Activated effector memory CD4-positive, alpha-beta T cell treated with Interleukin-2 at 50 U/mL for 16 hours (primary cell): ENCODE measurements around the gene BRS3.
"Not testable (repeated sequence)": the region's sequence is repeated elsewhere in the genome, so short reads cannot be mapped to it uniquely, and the experiment has no call there.

ENCODE experiments used
- DNase-seq: peaks from one replicate; pipeline ENCODE4 v3.0.0-alpha.2; 2020

The BRS3 gene

DNA sequence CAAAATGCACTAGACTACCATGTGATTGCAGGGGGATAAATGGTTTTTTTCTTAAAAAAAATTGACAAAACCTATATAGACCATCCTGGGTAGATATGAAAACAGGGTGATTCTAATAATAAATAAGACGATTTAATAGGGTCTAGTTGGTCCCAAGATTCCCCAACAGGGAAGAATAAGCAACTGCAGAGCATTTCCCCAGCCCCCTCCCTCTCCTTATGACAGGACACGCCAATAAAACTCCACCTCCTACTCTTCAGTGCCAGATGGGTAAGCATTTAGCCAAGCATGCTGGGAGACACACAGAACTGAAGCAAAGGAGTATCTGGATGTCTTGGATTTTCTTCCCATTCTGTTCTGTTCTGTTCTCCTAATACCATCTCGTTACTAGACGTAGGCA lies at the start of gene BRS3:
Gene BRS3 (plus strand): TSS at position 301 of the 400 bp plus-strand sequence. CDS start 168 bp downstream, outside the sequence.
- DNase-seq: no peak

DNA sequence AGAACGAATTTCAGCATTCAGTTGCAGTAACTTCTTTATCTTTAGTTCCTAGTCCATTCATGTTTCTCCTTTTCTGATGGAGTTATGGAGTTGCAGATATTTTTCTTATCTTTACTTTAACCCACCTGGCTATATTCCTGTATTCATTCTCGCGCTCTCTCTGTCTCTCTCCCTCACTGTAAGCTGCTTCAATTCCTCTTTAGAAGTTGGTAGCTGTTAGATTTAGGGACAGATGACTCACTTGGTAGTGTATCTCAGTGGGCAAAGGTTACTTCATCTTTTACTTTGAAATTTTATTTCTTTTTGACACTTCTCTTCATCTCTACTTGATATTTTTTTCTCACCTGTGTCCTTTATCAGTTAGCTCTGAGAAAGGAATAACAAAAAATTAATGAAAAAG lies 49.6 kb upstream of the BRS3 start:
- no peak for DNase-seq

DNA sequence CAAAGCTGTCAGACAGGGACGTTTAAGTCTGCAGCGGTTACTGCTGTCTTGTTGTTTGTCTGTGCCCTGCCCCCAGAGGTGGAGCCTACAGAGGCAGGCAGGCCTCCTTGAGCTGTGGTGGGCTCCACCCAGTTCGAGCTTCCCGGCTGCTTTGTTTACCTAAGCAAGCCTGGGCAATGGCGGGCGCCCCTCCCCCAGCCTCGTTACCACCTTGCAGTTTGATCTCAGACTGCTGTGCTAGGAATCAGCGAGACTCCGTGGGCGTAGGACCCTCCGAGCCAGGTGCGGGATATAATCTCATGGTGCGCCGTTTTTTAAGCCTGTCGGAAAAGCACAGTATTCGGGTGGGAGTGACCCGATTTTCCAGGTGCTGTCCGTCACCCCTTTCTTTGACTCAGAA lies 42.1 kb upstream of the BRS3 start:
- DNase-seq: not testable (repeated sequence)

DNA sequence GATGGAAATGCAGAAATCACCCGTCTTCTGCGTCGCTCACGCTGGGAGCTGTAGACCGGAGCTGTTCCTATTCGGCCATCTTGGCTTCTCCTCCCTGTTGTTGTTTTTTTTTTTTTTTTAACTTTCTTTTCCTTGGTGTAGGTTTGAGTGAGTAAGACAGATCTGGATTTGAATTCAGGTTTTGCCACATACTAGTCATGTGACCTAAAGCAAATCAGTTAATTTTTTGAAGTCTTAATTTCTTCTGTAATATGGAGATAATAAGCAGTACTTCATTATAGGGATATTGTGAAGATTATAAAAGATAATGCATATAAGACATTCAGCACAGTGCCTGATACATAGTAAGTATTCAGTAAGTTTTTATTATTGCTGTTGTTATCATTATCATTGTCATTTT lies 41.5 kb upstream of the BRS3 start:
- DNase-seq: no peak

DNA sequence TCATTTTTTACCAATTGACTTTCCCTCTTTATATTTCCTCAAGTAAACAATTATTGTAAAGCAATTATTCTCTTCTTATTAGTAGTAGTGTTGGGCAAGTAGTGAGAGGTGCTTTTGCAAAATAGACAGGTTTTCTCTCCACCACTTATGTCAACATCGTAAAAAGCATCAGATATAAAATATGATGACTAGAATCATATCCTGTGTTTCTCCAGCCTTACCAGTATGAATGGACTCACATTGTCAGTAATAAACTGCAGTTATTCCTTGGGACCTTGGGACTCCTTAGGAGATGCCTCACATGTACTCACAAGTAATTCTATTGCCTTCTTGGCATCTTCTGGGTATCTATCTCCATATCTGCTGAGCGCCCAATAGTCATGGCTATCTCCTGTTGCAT lies 40.4 kb upstream of the BRS3 start:
- DNase-seq: no peak

DNA sequence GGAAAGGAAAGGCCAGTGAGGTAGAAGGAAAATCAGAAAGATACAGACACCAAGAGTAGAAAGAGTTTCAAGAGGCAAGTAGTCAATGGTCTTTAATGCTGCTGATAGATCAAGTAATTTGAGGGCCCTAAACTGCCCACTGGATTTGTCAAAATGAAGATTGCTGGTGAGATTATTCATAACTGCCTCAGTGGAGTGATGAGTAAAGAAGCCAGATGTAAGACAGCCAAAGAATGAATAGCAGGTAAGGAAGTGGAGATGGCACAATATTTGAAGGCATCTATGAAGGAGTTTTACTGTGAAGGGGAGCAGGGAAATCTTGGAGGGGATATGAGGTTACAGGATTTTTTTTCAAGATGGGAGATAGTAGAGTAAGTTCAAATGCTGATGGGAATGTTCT lies 39.8 kb upstream of the BRS3 start:
- DNase-seq: no peak

DNA sequence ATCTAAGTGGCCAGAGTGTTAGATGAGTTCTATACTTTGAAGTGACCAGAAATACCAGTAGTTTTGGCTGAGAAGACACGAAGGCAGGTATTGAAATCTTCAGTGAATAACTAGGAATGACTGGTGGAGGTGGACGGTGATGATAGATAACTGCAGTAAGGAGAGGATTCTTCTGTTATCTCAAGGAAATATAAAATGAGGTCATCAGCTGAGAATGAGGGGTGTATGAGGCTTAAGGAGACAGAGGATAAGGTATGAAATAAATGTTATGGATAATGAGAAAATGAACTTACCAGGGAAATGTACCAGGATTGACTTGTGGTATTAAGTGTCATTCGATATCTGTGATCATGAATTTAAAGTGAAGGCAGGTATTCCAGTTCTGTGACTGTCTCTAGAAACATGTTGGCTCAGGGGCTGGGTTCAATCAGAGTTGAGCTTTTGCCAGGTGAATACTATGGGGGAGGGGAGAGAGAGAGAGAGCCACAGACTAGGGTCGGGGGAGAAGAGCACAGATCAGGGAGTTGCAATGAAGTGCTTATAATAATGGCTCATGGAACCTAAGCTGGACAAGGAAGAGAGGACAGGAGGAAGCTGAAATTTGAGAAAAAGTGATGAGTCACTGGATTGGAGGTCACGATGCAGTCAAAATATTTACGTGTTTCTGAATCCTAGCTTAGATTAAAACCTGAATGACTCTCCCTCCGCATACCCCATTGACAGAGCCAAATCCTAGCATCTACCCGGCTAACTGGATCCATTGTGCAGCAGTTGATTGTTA lies 37.5 kb upstream of the BRS3 start:
- no peak for DNase-seq

DNA sequence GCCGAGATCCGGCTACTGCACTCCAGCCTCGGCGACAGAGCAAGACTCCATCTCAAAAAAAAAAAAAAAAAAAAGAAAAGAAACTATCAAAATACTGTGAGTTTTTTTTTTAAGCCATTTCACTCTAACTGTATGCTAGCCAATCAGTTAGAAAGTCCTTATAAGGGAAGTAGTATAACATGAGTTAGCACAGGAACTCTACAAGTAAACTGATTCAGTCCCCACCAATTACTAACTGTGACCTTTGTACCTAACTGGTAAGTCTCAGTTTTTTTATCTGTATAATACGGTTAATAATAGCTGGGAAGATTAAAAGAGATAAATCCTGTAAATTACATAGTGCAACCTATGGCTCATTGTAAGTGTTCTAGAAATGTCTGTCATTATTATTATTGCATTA lies 35.1 kb upstream of the BRS3 start:
- no peak for DNase-seq

DNA sequence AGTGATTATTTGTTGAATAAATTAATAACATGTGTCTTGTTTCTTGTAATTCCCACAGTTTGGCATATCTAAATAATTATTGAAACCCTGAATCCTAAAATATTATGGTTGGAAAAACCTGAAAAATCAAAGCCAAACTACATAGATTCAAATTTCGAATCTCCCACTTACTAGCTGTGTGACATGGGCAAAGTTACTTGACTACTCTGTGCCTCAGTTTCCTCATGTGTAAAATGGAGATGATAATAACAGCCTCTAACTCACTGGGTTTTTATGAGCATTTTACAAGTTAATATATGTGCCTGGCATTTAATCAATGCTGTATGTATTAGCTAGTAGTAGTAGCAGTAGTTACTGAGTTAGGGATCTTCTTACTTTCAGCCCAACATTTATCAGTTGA lies 34.6 kb upstream of the BRS3 start:
- no peak for DNase-seq

DNA sequence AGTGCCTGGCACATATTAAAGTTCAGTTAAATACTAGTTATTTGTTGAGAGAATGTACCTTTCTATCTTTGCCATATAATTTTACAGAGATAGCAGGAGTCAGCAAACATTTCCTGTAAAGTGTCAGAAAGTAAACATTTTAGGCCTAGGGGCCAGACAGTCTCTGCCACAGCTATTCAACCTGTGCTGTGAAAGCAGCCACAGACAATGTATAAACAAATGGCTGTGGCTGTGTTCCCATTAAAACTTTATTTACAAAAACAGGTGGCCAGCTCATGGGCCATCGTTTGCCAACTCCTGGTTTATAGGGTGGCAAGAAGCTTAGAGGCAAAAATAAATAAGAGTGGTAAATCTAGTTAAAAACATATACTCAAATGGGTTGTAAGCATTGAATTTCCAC lies 34.0 kb upstream of the BRS3 start:
- DNase-seq: no peak

DNA sequence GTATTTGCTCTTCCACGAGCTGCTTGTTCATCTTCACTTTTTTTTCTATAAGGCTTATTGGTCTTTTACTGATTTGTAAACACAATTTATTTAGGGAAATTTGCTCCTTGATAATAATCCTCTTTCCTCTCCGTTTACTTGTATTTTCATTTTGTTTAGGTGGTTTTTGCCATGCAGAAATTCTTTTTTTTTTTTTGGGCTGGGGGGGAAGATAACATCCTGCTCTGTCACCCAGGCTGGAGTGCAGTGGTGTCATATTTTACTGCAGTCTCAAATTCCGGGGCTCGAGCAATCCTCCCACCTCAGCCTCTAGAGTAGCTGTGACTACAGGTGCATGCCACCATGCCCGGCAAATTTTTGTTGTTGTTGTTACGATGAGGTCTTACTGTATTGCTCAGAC lies 31.6 kb upstream of the BRS3 start:
- DNase-seq: no peak

DNA sequence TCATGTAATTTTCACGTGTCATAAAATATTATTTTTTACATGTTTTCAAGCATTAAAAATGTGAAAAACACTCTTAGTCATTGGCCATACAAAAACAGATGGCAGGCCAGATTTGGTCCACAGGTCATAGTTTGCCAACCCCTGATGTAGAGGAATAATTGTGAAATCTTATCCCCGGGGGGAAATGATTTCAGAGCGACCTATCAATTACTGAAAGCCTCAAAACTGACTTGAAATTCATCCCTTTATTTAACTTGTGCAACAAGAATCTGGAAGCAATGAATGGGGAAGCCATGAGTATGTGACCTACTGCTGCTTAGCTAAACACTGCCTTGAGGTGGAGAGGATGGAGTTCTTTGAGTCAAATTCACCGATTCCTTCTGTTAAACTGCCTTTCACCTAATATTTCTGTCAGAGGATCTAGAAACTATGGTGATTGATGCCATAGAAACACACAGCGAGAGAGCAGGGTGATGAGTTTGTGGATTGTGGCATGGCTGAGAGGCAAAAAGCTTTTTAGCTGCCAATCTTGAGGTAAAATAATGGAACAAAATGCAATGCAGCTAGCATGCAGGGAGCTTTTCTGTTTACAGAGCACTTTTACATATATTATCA lies 30.3 kb upstream of the BRS3 start:
- DNase-seq: no peak

DNA sequence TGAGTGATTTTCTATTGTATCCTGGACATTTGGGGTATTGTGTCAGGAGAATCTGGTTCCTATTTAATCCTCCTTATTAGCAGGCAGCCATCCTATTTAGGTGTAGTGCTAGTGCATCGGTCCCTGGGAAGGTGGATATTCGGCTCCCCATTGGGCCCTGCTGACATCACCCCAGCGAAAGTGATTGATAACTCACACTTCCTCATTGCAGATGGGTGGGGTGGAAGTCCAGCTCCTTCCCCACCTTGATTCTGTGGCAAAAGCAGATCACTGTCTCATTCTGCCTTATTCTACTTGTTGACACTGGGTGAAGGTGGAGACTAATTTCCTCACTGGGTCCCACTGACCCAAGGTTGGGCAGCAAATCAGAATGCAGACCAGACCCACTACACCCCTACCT lies 23.2 kb upstream of the BRS3 start:
- no peak for DNase-seq

DNA sequence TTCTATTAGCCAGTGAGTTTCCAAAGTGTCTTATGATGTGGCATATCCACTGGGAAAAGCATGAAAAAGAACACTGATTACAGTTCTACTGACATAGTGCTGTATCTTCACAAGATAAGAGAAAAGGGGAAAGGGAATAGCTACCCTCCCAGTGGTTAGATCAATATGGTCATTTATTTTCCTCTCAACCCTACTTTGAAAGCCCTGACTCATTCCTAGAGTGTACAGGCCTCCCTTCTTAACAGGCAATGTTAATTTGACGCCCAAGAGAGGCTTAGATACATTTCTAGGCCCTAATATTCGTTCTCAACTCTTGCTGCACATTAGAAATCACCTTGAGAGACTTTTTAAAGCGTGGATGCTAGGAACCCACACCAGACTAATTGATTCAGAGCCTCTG lies 20.4 kb upstream of the BRS3 start:
- no peak for DNase-seq

DNA sequence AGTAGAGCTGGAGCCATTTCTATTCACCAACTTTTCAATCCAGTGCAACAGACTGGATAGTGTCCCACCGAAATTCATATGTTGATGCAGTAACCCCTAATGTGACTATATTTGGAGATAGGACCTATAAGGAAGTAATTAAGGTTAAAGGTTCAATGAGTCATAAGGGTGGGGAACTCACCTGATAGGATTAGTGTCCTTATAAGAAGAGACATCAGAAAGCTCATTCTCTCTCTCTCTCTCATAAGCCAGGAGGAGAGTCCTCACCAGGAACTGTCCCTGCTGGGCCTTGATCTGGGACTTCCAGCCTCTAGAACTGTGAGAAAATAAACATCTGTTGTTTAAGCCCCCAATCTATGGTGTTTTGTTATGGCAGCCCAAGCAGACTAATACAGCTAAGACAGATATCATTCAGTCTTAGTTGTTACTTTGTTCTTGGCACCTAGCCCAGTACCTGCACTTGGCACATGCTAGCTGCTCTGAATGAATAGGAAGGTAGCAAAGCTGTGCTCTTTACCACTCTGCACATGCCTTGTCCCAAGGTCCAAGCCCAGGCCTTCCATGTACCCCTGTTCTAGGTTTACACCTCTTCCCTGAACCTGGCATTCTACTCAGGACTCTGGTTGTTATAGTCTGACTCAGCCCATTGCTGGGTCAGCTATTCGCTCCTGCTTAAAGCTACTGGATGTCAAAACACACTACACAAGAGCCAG lies 19.2 kb upstream of the BRS3 start:
- no peak for DNase-seq

DNA sequence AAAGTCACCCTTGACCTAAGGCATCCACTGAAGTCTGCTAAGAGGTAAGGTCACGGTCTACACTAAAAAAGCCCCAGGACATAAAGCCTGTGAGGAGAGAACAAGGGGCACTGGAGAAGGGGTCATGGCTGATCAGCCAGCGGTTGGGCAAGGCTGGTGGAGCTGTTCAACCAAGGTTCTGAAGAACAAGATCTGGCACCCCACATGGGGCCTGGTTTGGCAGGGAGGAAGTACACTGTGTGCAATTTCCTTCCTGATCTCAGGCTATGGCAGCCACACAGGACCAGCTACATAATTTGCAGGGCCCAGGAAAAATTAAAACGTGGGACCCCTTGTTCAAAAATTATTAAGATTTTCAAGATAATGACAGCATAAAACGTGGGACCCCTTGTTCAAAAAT lies 14.1 kb upstream of the BRS3 start:
- DNase-seq: no peak

DNA sequence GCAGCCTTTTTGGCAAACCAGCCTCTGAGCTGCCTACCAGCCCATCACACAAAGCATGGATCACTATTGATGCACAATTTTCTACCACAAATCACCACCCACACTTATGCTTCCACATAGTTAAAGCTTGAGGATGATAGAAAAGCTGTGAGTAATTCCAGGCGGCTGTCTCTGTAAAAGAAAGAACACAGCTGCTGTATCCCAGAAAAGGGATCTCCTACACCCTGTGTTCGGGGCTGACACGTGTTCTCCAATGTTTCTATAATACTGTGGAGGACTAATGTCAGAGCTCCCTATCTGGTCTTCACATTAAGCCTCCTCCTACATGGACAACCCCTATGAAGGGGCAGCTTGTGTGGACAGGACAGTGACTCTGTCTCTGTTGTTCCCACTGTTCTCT lies 12.5 kb upstream of the BRS3 start:
- no peak for DNase-seq

DNA sequence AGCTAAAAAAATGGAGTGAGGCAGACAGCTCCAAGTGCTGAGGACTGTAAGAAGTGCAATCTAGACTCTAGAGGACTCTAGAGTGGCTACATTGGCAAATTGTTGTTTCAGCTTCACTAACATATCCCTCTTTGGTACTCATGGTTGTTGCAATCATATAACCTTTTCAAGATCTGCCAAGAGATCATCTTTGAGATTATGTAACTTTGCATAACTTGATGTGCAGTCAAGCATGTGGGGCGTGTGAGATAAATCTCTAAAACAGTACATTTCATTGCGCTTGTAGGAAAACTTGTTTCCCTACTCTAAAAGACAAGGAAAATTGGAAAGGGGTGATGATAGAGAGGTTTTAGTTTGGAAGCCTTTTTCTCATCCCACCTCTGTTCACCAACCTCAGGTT lies 11.2 kb upstream of the BRS3 start:
- DNase-seq: no peak

DNA sequence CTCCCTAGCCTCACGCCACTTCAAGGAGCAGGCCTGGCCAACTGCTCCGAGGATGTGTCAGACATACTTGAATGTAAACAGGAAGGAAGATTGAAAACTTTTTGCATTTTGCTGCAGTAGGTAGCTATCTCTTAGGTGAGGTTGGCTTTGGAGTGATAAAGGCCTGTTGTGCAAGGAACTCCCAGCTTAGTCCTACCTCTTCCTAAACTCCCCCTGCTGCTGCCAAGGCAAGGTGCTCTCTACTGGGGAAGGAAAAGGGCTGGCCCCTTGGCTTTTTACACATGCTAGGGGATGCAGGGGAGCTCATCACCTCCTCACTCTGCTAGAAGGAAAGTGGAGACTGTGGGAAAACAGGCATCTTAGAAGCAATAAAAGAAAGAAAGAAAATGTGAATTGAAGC lies 10.7 kb upstream of the BRS3 start:
- DNase-seq: no peak

DNA sequence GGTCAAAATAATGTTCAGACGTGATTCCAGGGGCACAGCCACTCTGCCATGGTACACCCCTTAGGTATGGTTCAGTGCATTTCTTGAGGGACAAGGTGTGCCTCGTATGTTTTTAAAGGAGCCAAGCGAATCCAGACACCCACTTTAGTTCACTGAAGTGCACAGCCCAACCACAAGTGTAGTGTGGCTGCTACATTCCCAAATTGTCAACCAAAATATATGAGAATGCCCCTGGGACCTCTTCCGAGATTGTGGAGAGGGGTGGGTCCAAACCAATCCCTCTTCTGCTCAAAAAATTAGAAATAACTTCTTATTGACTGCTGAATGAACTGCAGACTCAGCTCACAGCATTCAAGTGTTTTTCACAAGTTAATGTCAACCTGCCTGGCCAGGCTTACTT lies 7.4 kb upstream of the BRS3 start:
- DNase-seq: no peak

DNA sequence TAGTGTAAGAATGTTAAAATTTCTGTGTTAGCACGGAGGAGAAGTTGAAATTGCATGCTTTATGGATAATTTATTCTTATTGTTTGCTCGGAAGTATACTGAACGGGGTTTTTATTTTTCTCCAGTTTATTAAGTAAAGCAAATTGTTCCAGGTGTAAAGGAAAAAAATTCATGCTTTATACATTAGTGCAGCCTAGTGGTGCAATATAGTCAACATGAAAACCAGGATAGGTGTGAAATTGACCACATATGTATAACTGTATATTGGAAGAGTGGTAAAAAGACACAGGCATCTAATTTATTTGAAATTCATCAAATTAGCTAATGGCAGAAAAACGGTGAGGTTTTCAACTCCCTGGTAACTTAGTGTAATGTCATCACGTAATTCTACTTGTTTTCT lies 959 bp downstream of the BRS3 start:
- DNase-seq: no peak

DNA sequence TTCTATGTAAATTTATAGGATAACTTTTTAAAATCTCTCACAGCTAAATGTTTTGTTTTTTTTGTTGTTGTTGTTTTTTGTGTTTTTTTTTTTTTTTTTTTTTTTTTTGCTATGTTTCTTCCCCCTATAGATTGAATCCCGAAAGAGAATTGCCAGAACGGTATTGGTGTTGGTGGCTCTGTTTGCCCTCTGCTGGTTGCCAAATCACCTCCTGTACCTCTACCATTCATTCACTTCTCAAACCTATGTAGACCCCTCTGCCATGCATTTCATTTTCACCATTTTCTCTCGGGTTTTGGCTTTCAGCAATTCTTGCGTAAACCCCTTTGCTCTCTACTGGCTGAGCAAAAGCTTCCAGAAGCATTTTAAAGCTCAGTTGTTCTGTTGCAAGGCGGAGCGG lies 4.1 kb downstream of the BRS3 start:
- DNase-seq: no peak

DNA sequence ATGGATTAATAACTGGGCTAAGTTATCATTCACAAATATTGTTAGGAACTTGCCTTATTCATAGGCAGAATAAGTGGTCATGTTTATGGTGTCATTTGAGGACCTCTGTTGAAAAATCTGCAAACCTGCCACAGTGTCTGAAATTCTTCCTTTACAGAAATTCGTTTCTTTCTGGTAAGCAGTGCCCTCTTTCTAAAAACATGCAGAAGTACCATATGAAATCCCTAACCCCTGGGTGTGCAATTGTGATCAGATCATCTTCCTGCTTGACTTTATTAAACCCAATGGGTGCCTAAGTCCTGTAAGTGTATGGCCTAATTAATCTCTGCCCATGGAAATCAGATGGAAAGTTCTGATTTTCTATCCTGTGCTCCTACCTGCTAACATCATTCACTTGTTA lies 5.3 kb downstream of the BRS3 start:
- no peak for DNase-seq

DNA sequence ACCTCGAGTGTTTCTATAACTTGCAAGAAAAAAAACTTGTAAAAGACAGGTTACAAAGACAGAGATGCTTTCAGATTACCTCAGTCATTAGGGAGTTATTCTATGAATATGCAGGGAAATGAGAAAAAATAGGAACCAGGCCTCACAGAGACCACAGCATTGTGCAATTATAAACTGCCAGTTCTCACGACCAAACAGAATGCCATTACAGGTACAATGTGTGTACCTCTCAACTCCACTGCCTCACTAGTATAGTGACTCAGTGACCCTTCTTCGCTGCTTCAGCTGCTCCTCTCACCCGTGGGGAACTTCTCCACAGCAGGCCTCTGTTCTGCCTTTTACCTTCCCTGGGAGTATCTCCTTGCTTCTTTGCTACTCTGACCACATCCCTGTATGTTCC lies 7.3 kb downstream of the BRS3 start:
- no peak for DNase-seq
